Ishikawa (cell line): ENCODE data around the gene SLC4A2.

ENCODE experiments used
- CEBPB ChIP-seq: IDR thresholded peaks from 2 replicates; pipeline ENCODE4 v1.6.1; 2012
- CREB1 ChIP-seq: IDR thresholded peaks from 2 replicates; pipeline ENCODE4 v1.6.1; 2012; ENCODE audit warnings: low read depth
- EGR1 ChIP-seq: IDR thresholded peaks from 2 replicates; pipeline ENCODE4 v1.6.1; 2012
- EP300 ChIP-seq: IDR thresholded peaks from 2 replicates; pipeline ENCODE4 v1.6.1; 2012; ENCODE audit warnings: borderline replicate concordance
- FOXM1 ChIP-seq: IDR thresholded peaks from 2 replicates; pipeline ENCODE4 v1.6.1; 2012; ENCODE audit warnings: low read depth, borderline replicate concordance
- NFIC ChIP-seq: IDR thresholded peaks from 2 replicates; pipeline ENCODE4 v1.6.1; 2012
- RAD21 ChIP-seq: IDR thresholded peaks from 2 replicates; pipeline ENCODE4 v1.6.1; 2012; ENCODE audit warnings: low read depth
- TAF1 ChIP-seq: IDR thresholded peaks from 2 replicates; pipeline ENCODE4 v1.6.1; 2012; ENCODE audit warnings: low read depth, mild to moderate bottlenecking
- TCF12 ChIP-seq: IDR thresholded peaks from 2 replicates; pipeline ENCODE4 v1.6.1; 2012; ENCODE audit warnings: low read depth
- TEAD4 ChIP-seq: IDR thresholded peaks from 2 replicates; pipeline ENCODE4 v1.6.1; 2012
- USF1 ChIP-seq: IDR thresholded peaks from 2 replicates; pipeline ENCODE4 v1.6.1; 2012
- YY1 ChIP-seq: IDR thresholded peaks from 2 replicates; pipeline ENCODE4 v1.6.1; 2012; ENCODE audit warnings: low read depth
- ZBTB7A ChIP-seq: IDR thresholded peaks from 2 replicates; pipeline ENCODE4 v1.6.1; 2012; ENCODE audit warnings: low read depth
- TF ChIP-seq, protein P1 (sequence below): IDR thresholded peaks from 2 replicates; pipeline ENCODE4 v1.6.1; 2012
- TF ChIP-seq, protein P2 (sequence below): IDR thresholded peaks from 2 replicates; pipeline ENCODE4 v1.6.1; 2012; ENCODE audit warnings: low read depth, mild to moderate bottlenecking

The SLC4A2 gene

GRCh38 chr7:151032936-151033863 is 26.2 kb upstream of the SLC4A2 start:
- TF ChIP-seq CREB1, result no peak
- TF ChIP-seq TCF12, result no peak
- TF ChIP-seq RAD21, result no peak
- TF ChIP-seq, protein P1, sequence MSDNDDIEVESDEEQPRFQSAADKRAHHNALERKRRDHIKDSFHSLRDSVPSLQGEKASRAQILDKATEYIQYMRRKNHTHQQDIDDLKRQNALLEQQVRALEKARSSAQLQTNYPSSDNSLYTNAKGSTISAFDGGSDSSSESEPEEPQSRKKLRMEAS, result no peak
- TF ChIP-seq ZBTB7A, result no peak
- no peak for TF ChIP-seq EP300
- TF ChIP-seq FOXM1, result no peak
- no peak for TF ChIP-seq YY1
- no peak for TF ChIP-seq NFIC
- no peak for TF ChIP-seq CEBPB
- no peak for TF ChIP-seq USF1
- no peak for TF ChIP-seq TEAD4
- TF ChIP-seq EGR1, result no peak

DNA sequence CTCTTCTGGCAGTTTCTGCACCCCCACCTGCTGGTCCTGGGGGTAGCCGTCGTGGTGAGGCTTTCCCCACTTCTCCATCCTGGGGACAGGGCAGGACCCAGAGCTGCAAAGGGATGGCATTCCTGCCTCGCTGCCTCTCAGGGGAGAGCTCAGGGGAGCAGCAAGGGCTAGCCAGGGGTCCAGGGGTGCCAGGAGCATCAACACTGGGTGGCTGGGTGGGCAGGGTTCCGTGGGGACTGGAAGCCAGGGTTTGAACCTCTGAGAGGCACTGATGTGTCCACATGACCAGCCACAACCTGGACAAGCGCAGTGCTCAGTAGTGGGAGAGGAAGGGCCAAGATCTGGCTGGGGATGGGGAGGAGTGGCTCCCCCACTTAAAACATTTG is 25.5 kb upstream of the SLC4A2 start:
- no peak for TF ChIP-seq EGR1
- TF ChIP-seq, protein P1, result no peak
- TF ChIP-seq FOXM1, result no peak
- TF ChIP-seq ZBTB7A, result no peak
- no peak for TF ChIP-seq EP300
- TF ChIP-seq YY1, result no peak
- no peak for TF ChIP-seq USF1
- no peak for TF ChIP-seq CREB1
- TF ChIP-seq, protein P2, sequence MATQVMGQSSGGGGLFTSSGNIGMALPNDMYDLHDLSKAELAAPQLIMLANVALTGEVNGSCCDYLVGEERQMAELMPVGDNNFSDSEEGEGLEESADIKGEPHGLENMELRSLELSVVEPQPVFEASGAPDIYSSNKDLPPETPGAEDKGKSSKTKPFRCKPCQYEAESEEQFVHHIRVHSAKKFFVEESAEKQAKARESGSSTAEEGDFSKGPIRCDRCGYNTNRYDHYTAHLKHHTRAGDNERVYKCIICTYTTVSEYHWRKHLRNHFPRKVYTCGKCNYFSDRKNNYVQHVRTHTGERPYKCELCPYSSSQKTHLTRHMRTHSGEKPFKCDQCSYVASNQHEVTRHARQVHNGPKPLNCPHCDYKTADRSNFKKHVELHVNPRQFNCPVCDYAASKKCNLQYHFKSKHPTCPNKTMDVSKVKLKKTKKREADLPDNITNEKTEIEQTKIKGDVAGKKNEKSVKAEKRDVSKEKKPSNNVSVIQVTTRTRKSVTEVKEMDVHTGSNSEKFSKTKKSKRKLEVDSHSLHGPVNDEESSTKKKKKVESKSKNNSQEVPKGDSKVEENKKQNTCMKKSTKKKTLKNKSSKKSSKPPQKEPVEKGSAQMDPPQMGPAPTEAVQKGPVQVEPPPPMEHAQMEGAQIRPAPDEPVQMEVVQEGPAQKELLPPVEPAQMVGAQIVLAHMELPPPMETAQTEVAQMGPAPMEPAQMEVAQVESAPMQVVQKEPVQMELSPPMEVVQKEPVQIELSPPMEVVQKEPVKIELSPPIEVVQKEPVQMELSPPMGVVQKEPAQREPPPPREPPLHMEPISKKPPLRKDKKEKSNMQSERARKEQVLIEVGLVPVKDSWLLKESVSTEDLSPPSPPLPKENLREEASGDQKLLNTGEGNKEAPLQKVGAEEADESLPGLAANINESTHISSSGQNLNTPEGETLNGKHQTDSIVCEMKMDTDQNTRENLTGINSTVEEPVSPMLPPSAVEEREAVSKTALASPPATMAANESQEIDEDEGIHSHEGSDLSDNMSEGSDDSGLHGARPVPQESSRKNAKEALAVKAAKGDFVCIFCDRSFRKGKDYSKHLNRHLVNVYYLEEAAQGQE, result no peak
- TF ChIP-seq CEBPB, result no peak
- no peak for TF ChIP-seq RAD21
- TF ChIP-seq TAF1, result no peak
- TF ChIP-seq TCF12, result no peak
- no peak for TF ChIP-seq TEAD4
- no peak for TF ChIP-seq NFIC

- TF ChIP-seq USF1 (no peak), ZBTB7A (no peak), YY1 (no peak), EP300 (no peak)
Observed at GRCh38 chr7:151034312-151035025, 24.9 kb upstream of the SLC4A2 start.

DNA sequence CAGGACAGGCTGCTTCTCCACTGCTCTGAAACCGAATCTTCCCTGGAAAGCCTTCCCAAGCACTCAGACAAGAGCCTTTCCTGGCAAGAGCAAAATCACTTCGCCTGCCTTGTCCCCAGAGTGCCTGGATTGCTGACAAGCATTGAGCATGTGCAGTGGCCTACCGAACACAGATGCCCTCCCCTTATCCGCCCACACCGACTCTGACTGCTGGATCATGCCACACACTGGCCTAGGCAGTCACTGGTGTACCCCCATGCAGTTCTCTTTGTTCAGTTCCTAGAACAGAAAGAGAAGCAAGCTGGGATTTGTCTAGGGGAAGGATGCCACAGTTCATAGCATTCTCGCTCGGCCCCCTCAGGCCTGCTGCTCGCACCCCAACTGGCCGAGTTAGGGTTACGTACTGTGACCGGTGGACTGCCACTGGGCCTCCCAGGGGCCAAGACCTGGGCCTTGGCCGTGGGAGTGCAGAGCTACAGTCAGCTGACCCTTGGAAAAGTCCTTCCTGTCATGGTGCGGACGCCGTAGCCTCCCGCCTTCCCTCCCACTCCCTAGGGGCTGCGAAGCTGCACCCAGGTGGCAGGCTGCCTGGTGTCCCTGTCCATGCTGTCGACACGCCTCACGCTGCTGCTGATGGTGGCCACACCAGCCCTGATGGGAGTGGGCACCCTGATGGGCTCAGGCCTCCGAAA is 24.2 kb upstream of the SLC4A2 start:
- no peak for TF ChIP-seq USF1
- no peak for TF ChIP-seq TCF12
- TF ChIP-seq TAF1, result no peak
- TF ChIP-seq FOXM1, result no peak
- TF ChIP-seq, protein P1, result no peak
- no peak for TF ChIP-seq CREB1
- TF ChIP-seq YY1, result no peak
- TF ChIP-seq CEBPB, result no peak
- TF ChIP-seq EP300, result no peak
- TF ChIP-seq, protein P2, result no peak
- TF ChIP-seq ZBTB7A, result no peak
- TF ChIP-seq TEAD4, result no peak
- TF ChIP-seq RAD21, result no peak
- TF ChIP-seq EGR1, result no peak
- no peak for TF ChIP-seq NFIC
